Natural killer cell (primary cell): ENCODE measurements around the gene MACF1. TPM values are rescaled to one million over a fixed set of nuclear protein-coding genes. Genes with fewer than 3 reads are reported as not detected.

Experiments
- ATAC-seq, 3 donors: fragments of 150-1000 bp in 2 of 3; fragments of 200-7000 bp in 1 of 3; cut with Tn5 transposase; 1 replicate in 1 of 3; 2 replicates in 2 of 3; pipeline ENCODE4 v1.10.0; 2021; ENCODE audit warnings: mild to moderate bottlenecking in 2 of 3, moderate library complexity in 2 of 3
- DNase-seq, 2 donors: peaks; one replicate each; pipeline versions ENCODE4 v3.0.0 to v3.0.0-alpha.2; 2013 to 2021; ENCODE audit warnings: mixed read lengths in 1 of 2
- H3K27ac ChIP-seq: one replicate; pipeline ENCODE4 v1.5.1; 2013; ENCODE audit warnings: mild to moderate bottlenecking, low read length
- H3K27me3 ChIP-seq: one replicate; pipeline ENCODE4 v1.6.1; 2013; ENCODE audit warnings: low read length; ENCODE audit not compliant: control insufficient read depth, insufficient read depth
- H3K36me3 ChIP-seq: one replicate; pipeline ENCODE4 v1.6.1; 2013; ENCODE audit warnings: low read length; ENCODE audit not compliant: control insufficient read depth, insufficient read depth
- H3K4me1 ChIP-seq: one replicate; pipeline ENCODE4 v1.6.1; 2013; ENCODE audit warnings: low read length; ENCODE audit not compliant: control insufficient read depth, insufficient read depth
- H3K4me3 ChIP-seq: one replicate; pipeline ENCODE4 v1.5.1; 2013; ENCODE audit warnings: low read length
- H3K9me3 ChIP-seq: one replicate; pipeline ENCODE4 v1.6.1; 2013; ENCODE audit warnings: low read length; ENCODE audit not compliant: control insufficient read depth, insufficient read depth
- H3K27ac Mint-ChIP-seq, 2 donors: one replicate each; pipeline ENCODE4 v1.8.0; 2022; ENCODE audit warnings: mild to moderate bottlenecking in 2 of 2, mixed read lengths in 2 of 2, moderate library complexity in 1 of 2
- H3K27me3 Mint-ChIP-seq, 2 donors: one replicate each; pipeline ENCODE4 v1.8.0; 2022; ENCODE audit warnings: low read depth in 2 of 2, mixed read lengths in 2 of 2
- H3K36me3 Mint-ChIP-seq: one replicate; pipeline ENCODE4 v1.8.0; 2022; ENCODE audit warnings: mixed read lengths
- H3K4me1 Mint-ChIP-seq, 2 donors: one replicate each; pipeline ENCODE4 v1.8.0; 2022; ENCODE audit warnings: mixed read lengths in 2 of 2
- H3K4me3 Mint-ChIP-seq: one replicate; pipeline ENCODE4 v1.8.0; 2022; ENCODE audit warnings: mild to moderate bottlenecking, moderate library complexity, mixed read lengths
- H3K9me3 Mint-ChIP-seq, 2 donors: one replicate each; pipeline ENCODE4 v1.8.0; 2022; ENCODE audit warnings: mixed read lengths in 2 of 2
- WGBS: methylation state at CpG from one replicate; pipeline ENCODE4 v1.1.7; 2013; ENCODE audit warnings: missing lambda C conversion rate; ENCODE audit not compliant: insufficient coverage; 5-methylcytosine and 5-hydroxymethylcytosine counted together
- intact Hi-C: fragments of 100-400 bp; cut with micrococcal nuclease; formaldehyde crosslinking; loops from one replicate; pipeline ENCODE4 v1.14.2; 2022
- total RNA-seq, 4 donors: library from RNA; stranded (reverse); fragments of 120-200 nt in 1 of 4; gene quantifications; one replicate each; pipeline versions ENCODE4 v1.2.3 to v1.2.4, GENCODE V29; 2013 to 2022
- TF ChIP-seq, protein P1 (sequence below): fragments of 200-600 bp; IDR thresholded peaks from one replicate; pipeline ENCODE4 v1.8.0; 2022; ENCODE audit warnings: antibody characterized with exemption

The MACF1 gene
- total RNA-seq, 3 donors from 2014 or later (not counting 1 experiment from before 2014, with no cell fraction given): 752 to 811 (median 752) TPM

- no peaks in the 10 kb centered on the region for H3K27me3 ChIP-seq
- peak overlapping the region; percentile 67 to 76 for H3K27ac Mint-ChIP-seq
- H3K4me3 Mint-ChIP-seq: no peak overlapping the region
- H3K9me3 Mint-ChIP-seq: no peaks in the 10 kb centered on the region
- no peak overlapping the region for H3K27ac ChIP-seq
- no peak for DNase-seq
- H3K4me3 ChIP-seq: no peak overlapping the region
- no peaks in the 10 kb centered on the region for H3K9me3 ChIP-seq
- peaks cover 22% of the 10 kb centered on the region for H3K4me1 ChIP-seq
- peaks cover 68% of the 10 kb centered on the region in 2 donors for H3K4me1 Mint-ChIP-seq
- peaks cover 10% of the 10 kb centered on the region for H3K36me3 ChIP-seq
- no peaks in the 10 kb centered on the region for H3K27me3 Mint-ChIP-seq
- no peaks in the 10 kb centered on the region for H3K36me3 Mint-ChIP-seq
- no peak for ATAC-seq
- intact Hi-C loops: no loop called here
- TF ChIP-seq, protein P1, sequence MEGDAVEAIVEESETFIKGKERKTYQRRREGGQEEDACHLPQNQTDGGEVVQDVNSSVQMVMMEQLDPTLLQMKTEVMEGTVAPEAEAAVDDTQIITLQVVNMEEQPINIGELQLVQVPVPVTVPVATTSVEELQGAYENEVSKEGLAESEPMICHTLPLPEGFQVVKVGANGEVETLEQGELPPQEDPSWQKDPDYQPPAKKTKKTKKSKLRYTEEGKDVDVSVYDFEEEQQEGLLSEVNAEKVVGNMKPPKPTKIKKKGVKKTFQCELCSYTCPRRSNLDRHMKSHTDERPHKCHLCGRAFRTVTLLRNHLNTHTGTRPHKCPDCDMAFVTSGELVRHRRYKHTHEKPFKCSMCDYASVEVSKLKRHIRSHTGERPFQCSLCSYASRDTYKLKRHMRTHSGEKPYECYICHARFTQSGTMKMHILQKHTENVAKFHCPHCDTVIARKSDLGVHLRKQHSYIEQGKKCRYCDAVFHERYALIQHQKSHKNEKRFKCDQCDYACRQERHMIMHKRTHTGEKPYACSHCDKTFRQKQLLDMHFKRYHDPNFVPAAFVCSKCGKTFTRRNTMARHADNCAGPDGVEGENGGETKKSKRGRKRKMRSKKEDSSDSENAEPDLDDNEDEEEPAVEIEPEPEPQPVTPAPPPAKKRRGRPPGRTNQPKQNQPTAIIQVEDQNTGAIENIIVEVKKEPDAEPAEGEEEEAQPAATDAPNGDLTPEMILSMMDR: no peak
Measured at GRCh38 chr1:39224295-39224829, 19.9 kb downstream of the MACF1 start.

- peaks cover 10% of the 10 kb centered on the region for H3K36me3 ChIP-seq
- intact Hi-C loops: loop anchor here (5.0 kb wide), 1 partner anchor 35 kb away; no protein-coding TSS in a partner anchor
- no peak overlapping the region for H3K27ac ChIP-seq
- H3K27ac Mint-ChIP-seq: peak overlapping the region; percentile 77 to 88
- peaks cover 71% of the 10 kb centered on the region in 2 donors for H3K4me1 Mint-ChIP-seq
- H3K4me1 ChIP-seq: peaks cover 33% of the 10 kb centered on the region
- no peaks in the 10 kb centered on the region for H3K27me3 Mint-ChIP-seq
- H3K9me3 ChIP-seq: no peaks in the 10 kb centered on the region
- H3K36me3 Mint-ChIP-seq: no peaks in the 10 kb centered on the region
- no peak for DNase-seq
- no peak for ATAC-seq
- no peak overlapping the region for H3K4me3 Mint-ChIP-seq
- 96% methylated on average over 2 of the region's 3 CpGs for WGBS
- TF ChIP-seq, protein P1: no peak
- no peaks in the 10 kb centered on the region for H3K9me3 Mint-ChIP-seq
- H3K4me3 ChIP-seq: no peak overlapping the region
- no peaks in the 10 kb centered on the region for H3K27me3 ChIP-seq
Measured at GRCh38 chr1:39226836-39227235, 22.3 kb downstream of the MACF1 start.

GRCh38 chr1:39228252-39228651 lies 23.8 kb downstream of the MACF1 start:
- Histone ChIP-seq H3K27ac (no peak overlapping the region), H3K27me3 (no peaks in the 10 kb centered on the region), H3K36me3 (peaks cover 17% of the 10 kb centered on the region), H3K4me1 (peaks cover 28% of the 10 kb centered on the region), H3K4me3 (no peak overlapping the region), H3K9me3 (no peaks in the 10 kb centered on the region)
- H3K36me3 Mint-ChIP-seq: no peaks in the 10 kb centered on the region
- no peaks in the 10 kb centered on the region for H3K27me3 Mint-ChIP-seq
- DNase-seq (no peak), ATAC-seq (no peak)
- WGBS: 93% methylated on average over 6 of the region's 6 CpGs
- peak overlapping the region; percentile 77 to 88 for H3K27ac Mint-ChIP-seq
- H3K4me1 Mint-ChIP-seq: peaks cover 65 to 67% of the 10 kb centered on the region in 2 donors
- TF ChIP-seq, protein P1: no peak
- no peak overlapping the region for H3K4me3 Mint-ChIP-seq
- intact Hi-C loops: loop anchor here (5.0 kb wide), 1 partner anchor 36 kb away; no protein-coding TSS in a partner anchor
- no peaks in the 10 kb centered on the region for H3K9me3 Mint-ChIP-seq

DNA sequence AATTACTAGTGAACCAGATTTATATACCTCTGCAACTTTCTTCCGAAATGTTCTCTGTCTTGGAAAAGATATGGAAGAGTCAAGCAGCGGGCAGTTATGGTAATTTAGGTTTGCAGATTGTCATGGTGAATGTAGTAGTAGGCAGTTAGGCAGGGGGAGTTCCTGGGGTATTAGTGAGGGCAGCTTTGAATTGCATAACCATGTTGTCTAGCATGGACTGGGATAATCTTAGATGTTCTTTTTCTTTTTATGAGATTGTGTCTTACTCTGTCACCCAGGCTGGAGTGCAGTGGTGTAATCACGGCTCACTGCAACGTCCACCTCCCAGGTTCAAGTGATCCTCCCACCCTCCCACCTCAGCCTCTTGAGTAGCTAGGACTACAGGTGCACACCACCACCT lies 25.0 kb downstream of the MACF1 start:
- Mint-ChIP-seq H3K27me3 (no peaks in the 10 kb centered on the region), H3K4me3 (peak overlapping the region; percentile 35), H3K36me3 (no peaks in the 10 kb centered on the region), H3K9me3 (no peaks in the 10 kb centered on the region), H3K27ac (peak overlapping the region; percentile 77 to 88), H3K4me1 (peaks cover 54 to 57% of the 10 kb centered on the region in 2 donors)
- H3K27me3 ChIP-seq: no peaks in the 10 kb centered on the region
- H3K4me1 ChIP-seq: peaks cover 26% of the 10 kb centered on the region
- H3K4me3 ChIP-seq: no peak overlapping the region
- WGBS: over 99% methylated on average over 4 of the region's 4 CpGs
- intact Hi-C loops: loop anchor here (5.0 kb wide), 1 partner anchor 37 kb away; no protein-coding TSS in a partner anchor
- TF ChIP-seq, protein P1: no peak
- peaks cover 18% of the 10 kb centered on the region for H3K36me3 ChIP-seq
- ATAC-seq: no peak
- H3K27ac ChIP-seq: no peak overlapping the region
- H3K9me3 ChIP-seq: no peaks in the 10 kb centered on the region
- DNase-seq: no peak
